ENCODE measurements around the gene KDM4F. TPM values are rescaled to one million over a fixed set of nuclear protein-coding genes. Genes with fewer than 3 reads are reported as not detected.
"Not testable (repeated sequence)": the region's sequence is repeated elsewhere in the genome, so short reads cannot be mapped to it uniquely, and the experiment has no call there.

The KDM4F gene
- not detected for total RNA-seq
- long read RNA-seq: 0 reads

- not testable (repeated sequence) for DNase-seq (ENCODE audit: low spot score)
These were observed at the start of gene KDM4F for GRCh38 chr11:95049122-95049521. Gene KDM4F, plus strand, starts transcription at chr11:95049422.

DNA sequence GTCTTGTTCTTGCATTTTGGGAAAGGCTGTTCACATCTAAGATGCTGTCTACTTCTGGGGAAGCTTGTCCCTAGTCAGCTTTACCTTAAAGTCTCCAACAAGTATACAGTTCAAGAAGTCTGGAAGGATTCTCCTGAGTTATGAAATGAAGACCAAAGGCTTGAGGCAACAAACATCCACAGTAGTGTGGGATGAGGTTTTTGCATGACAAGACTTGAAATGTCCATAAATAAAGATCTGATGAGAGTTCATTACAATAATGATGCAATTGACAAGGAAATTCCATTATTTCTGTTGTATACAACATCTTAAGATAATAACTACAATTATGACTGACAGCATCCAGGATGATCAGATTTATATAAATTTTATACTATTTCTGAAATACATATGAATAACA, 45.5 kb upstream of the KDM4F start:
- no peak for DNase-seq (ENCODE audit: low spot score)

DNA sequence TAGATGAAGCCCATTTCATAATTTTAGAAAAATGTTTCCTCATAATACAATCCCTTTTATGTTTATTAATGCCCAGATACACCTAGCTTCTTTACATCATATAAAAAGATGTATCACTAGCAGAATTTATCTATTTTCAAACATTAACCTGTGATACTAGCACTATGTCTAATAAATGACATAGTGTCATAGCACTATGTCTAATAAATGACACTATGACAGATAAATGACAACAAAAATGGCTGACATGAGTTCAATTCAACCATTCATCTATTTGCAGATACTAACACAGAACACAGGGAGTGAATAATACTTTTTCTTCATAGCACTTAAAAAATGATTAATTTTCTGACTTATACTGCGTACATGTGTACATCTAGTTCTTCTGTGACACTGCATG, 43.6 kb upstream of the KDM4F start:
- DNase-seq (ENCODE audit: low spot score): no peak

GRCh38 chr11:95011376-95011775, 37.8 kb upstream of the KDM4F start:
- no peak for DNase-seq (ENCODE audit: low spot score)

DNA sequence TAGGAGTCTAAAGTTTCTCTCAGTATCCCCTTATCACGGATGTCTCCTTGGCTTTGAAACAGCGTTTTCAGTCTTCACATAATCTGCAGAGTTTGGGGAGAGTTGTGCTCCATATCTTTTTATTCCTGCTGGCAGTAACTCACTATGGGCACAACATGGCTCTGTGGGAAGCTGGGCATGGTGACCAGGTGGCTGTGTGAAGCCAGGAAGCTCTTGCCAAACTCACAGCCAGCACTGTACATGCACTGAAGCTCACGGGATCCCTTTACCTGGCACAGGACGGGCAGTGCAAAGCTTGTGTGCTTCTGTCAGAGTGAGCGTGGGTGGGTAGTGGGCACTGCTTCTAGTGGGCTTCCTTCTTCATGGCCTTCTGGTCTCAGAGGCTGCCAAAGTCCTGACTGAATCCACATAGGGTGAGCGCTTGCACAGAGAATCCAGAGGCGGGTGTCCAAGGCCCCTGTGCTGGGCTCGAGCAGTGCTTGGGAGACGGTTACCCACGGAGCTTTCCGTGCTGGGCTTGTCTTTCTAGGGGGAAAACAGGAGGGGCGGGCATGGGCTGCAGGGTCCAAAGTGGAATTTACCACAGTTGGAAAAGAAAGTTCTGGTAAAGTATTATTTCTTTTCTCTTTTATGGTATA, 34.9 kb upstream of the KDM4F start:
- no peak for DNase-seq (ENCODE audit: low spot score)

DNA sequence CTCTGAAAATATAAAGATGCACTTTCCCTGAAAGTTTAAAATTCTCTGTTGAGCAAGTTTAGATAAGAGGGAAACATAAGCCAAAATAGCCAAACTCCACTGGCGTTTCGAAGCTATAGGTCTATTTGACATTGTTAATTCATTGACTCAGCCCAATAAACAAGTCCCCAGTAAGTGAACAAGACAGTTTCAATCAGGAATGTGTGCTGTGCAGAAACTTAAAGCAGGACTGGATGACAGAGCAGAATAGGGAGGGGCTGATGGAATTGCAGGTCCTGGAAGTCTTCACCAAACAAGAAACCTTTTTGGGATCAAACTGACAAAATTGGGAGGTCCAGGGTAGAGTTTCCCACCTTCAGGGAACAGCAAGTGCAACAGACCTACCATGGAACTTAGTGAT, 33.1 kb upstream of the KDM4F start:
- DNase-seq (ENCODE audit: low spot score): no peak

- DNase-seq (ENCODE audit: low spot score): not testable (repeated sequence)
These were observed 27.8 kb upstream of the KDM4F start for GRCh38 chr11:95021468-95021867.

GRCh38 chr11:95024958-95025357, 24.3 kb upstream of the KDM4F start, which contains the start of gene KDM4E:
Gene KDM4E, plus strand, starts transcription at chr11:95025258. Its CDS starts 300 bp downstream, at chr11:95025558.
- DNase-seq (ENCODE audit: low spot score): no peak

DNA sequence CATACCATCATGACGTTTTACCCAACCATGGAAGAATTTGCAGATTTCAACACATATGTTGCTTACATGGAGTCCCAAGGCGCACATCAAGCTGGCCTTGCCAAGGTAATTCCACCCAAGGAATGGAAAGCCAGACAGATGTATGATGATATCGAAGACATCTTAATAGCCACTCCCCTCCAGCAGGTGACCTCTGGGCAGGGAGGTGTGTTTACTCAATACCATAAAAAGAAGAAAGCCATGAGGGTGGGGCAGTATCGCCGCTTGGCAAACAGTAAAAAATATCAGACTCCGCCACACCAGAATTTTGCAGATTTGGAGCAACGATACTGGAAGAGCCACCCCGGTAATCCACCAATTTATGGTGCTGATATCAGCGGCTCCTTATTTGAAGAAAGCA, 23.6 kb upstream of the KDM4F start:
- not testable (repeated sequence) for DNase-seq (ENCODE audit: low spot score)

DNA sequence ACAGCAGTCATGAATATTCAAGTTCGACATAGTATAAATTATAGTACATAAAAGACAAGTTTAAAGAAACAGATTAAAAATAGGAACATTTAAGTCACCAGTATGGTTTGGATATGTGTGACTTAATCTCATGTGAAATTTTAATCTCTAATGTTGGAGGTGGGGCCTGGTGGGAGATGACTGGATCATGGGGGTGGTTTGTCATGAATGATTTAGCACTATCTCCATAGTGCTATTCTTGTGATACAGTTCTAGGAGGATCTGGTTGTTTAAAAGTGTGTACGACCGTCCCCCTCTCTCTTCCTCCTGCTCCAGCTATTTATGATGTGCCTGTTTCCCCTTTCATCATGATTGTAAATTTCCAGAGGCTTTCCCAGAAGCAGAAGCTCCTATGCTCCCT, 20.9 kb upstream of the KDM4F start:
- DNase-seq (ENCODE audit: low spot score): no peak

- DNase-seq (ENCODE audit: low spot score): no peak
These were observed 16.2 kb upstream of the KDM4F start for GRCh38 chr11:95033051-95033450.

DNA sequence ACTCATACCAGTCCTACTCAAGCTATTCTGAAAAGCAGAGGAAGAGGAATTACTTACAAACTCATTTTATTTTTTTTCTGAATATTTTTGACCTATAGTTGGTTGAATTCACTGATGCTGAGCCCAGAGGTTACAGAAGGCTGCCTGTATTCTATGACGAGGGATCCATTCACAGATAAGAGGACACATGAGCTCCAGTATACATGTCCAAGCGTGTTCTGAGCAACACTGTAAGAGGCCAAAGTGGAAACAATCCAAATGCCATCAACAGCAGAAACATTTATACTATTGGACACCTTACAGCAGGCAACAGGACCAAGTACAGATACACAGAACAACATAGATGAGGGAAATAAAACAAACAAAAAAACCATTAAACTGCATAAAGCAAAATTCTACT, 13.9 kb upstream of the KDM4F start:
- no peak for DNase-seq (ENCODE audit: low spot score)

DNA sequence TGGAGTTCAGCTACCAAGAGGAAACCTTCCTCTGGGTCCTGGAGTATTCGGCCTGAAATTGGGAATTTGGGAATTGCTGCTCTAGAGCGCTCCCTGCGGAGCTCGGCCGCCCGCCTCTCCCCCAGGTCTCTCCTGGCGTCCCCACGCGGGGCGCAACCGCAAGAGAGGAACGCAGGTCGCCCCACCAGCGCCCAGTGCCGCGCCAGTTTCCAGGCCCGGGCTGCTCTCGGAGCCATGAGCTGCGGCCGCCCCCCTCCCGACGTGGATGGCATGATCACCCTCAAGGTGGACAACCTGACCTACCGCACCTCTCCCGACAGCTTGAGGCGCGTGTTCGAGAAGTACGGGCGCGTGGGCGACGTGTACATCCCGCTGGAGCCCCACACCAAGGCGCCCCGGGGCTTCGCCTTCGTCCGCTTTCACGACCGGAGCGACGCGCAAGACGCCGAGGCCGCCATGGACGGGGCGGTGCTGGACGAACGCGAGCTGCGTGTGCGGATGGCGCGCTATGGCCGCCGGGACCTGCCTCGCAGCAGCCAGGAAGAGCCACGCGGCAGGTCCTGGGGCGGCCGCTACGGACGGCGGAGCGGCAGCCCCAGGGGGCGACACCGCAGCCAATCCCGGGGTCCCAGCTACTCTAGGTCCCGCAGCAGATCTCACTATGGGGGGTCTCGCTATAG, 11.7 kb upstream of the KDM4F start:
- not testable (repeated sequence) for DNase-seq (ENCODE audit: low spot score)

DNA sequence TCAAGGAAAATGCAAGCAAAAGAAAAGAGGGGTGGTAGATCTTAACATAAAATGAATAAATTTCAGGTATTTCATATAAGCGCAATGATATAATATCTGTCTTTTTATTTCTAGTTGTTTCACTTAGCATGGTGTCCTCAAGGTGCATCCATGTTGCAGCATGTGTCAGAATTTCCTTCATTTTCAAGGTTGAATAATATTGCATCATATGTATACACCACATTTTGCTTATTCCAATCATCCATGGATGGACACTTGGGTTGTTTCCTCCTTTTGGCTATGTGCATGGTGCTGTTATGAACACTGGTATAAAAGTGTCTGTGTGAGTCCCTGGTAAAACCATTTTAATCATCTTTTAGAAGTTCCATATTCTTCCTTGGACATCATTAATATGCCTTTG, 7.0 kb upstream of the KDM4F start:
- DNase-seq (ENCODE audit: low spot score): no peak

GRCh38 chr11:95042906-95043305, 6.3 kb upstream of the KDM4F start:
- no peak for DNase-seq (ENCODE audit: low spot score)

DNA sequence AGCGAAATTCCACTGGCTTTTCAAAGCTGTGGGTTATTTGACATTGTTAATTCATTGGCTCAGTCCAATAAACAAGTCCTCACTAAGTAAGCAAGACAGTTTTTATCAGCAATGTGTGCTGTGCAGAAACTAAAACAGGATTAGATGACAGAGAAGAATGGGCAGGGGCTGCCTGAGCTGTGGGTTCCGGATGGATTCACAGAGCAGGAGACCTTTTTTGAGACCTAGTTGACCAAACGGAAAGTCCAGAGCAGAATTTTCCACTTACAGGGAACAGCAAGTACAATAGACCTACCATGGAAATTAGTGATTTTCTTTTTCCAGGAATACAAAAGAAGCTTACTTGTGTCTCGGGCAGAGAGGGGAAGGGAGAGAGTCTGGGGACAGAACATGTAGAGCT, 5.2 kb upstream of the KDM4F start:
- DNase-seq (ENCODE audit: low spot score): no peak

GRCh38 chr11:95045812-95046211, 3.4 kb upstream of the KDM4F start:
- DNase-seq (ENCODE audit: low spot score): no peak

DNA sequence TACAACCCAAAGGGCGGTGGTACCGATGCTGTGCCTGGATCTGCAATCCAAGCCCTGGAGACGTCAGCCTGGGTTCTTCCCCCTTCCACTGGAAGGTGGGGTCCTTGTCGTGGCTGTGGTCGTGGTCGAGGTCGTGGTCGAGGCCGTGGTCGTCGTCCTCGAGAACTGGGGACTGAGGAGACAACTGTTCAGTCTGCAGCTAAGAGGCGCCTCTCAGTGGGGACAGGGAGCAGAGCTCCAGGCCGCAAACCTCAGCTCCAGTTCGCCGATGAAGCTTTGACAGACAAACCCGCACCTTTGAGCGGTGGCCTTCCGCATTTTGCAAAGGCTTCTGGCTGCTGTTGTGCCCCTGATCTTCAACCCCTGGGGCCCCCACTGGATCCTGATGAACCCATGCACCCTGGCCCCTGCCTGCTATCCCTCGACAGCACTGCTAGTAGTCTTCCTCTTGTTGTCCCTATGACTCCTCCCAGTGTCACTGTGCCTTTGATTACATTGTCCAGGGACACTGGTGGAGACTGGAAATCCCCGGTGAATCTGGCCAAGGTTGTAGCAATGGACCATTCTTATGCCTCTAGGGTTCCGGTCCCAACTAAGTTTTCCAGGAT, 1.5 kb downstream of the KDM4F start:
- DNase-seq (ENCODE audit: low spot score): no peak

DNA sequence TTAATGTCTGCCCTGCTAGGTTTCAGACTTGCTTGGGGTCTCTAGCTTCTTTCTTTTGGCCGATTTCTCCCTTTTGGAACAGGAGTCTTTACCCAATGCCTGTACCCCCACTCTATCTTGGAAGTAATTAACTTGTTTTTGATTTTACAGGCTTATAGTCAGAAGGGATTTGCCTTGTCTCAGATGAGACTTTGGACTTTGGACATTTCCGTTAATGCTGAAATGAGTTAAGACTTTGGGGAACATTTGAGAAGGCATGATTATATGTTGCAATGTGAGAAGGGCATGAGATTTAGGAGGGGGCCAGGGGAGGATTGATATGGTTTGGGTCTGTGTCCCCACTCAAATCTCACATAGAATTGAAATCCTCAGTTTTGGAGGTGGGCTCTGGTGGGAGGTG, 5.1 kb downstream of the KDM4F start:
- DNase-seq (ENCODE audit: low spot score): no peak

DNA sequence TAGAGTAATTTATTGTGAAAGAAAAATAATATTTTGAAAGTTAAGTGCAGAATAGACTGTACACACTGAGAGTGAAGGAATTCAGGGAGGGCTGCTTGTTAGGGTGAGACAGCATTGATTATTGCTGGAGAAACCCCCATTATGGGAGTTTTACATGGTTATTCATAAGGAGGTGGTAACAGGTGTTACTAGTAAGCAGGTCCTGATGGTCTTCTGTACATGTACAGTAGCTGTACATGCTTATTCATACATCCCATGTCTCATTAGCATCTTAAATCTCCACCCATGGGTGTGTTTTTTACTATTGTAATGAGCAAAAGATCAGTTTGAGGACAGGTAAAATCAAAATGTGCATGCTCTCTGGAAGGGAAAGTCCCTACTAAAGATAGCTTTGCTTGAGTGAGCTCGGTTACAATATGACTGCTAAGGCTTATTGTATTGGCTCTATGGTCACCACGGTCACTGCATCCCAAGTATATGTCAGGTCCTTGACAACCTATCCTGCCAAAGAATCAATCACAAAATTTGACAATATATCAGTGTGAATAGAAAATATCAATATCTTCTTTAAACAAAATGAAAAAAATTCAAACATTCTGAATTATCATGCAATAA, 6.2 kb downstream of the KDM4F start:
- no peak for DNase-seq (ENCODE audit: low spot score)

DNA sequence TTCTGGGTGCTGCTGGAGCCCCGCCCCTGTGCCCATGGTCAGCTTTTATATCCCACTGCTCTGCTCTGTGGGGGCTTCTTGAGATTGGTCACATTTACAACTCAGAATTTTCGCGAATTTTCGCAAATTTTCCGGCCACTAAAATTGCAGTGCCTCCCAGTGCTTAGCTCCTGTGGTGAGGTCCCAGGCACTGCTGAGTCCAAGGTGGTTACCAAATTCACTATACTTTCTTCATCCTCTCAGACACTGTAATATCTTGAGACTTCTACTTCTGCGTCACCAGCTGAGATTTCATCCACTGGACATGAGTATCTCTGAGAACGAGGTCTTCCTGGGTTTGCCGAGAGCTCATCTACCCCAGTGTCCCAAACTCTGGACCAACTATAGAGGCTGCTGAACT, 8.7 kb downstream of the KDM4F start:
- DNase-seq (ENCODE audit: low spot score): no peak

GRCh38 chr11:95058621-95059020, 9.4 kb downstream of the KDM4F start:
- no peak for DNase-seq (ENCODE audit: low spot score)

Measured in mesenteric fat pad (tissue), 1 donor.